ENCODE measurements around the gene SLC13A3.

The SLC13A3 gene

GRCh38 chr20:46543033-46543432, 108.2 kb downstream of the SLC13A3 start:
- TF ChIP-seq, protein P1, sequence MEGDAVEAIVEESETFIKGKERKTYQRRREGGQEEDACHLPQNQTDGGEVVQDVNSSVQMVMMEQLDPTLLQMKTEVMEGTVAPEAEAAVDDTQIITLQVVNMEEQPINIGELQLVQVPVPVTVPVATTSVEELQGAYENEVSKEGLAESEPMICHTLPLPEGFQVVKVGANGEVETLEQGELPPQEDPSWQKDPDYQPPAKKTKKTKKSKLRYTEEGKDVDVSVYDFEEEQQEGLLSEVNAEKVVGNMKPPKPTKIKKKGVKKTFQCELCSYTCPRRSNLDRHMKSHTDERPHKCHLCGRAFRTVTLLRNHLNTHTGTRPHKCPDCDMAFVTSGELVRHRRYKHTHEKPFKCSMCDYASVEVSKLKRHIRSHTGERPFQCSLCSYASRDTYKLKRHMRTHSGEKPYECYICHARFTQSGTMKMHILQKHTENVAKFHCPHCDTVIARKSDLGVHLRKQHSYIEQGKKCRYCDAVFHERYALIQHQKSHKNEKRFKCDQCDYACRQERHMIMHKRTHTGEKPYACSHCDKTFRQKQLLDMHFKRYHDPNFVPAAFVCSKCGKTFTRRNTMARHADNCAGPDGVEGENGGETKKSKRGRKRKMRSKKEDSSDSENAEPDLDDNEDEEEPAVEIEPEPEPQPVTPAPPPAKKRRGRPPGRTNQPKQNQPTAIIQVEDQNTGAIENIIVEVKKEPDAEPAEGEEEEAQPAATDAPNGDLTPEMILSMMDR (IDR thresholded peaks at IDR 0.05; ENCODE audit: low read depth, low read length), result no peak
- H3K4me3 ChIP-seq (replicated peaks in 1 of 2; ENCODE audit: low read depth in 2 of 2, low read length in 2 of 2), result no peak overlapping the region
- no peak for DNase-seq (ENCODE audit: low read depth in 2 of 2)

- TF ChIP-seq, protein P1 (IDR thresholded peaks at IDR 0.05; ENCODE audit: low read depth, low read length), result no peak
- DNase-seq (ENCODE audit: low read depth in 2 of 2), result no peak
- H3K4me3 ChIP-seq (replicated peaks in 1 of 2; ENCODE audit: low read depth in 2 of 2, low read length in 2 of 2), result no peak overlapping the region
Measured at GRCh38 chr20:46541229-46541935, 109.9 kb downstream of the SLC13A3 start.

GRCh38 chr20:46539113-46539512, 112.1 kb downstream of the SLC13A3 start:
- TF ChIP-seq, protein P1 (IDR thresholded peaks at IDR 0.05; ENCODE audit: low read depth, low read length), result no peak
- DNase-seq (ENCODE audit: low read depth in 2 of 2), result no peak
- H3K4me3 ChIP-seq (replicated peaks in 1 of 2; ENCODE audit: low read depth in 2 of 2, low read length in 2 of 2), result no peak overlapping the region

- DNase-seq (ENCODE audit: low read depth in 2 of 2), result no peak
- TF ChIP-seq, protein P1 (IDR thresholded peaks at IDR 0.05; ENCODE audit: low read depth, low read length), result no peak
- H3K4me3 ChIP-seq (replicated peaks in 1 of 2; ENCODE audit: low read depth in 2 of 2, low read length in 2 of 2), result no peak overlapping the region
Measured at GRCh38 chr20:46530640-46531039, 120.6 kb downstream of the SLC13A3 start.

GRCh38 chr20:46523696-46524328, 127.4 kb downstream of the SLC13A3 start:
- peak; percentile 11 to 16 for DNase-seq (ENCODE audit: low read depth in 2 of 2)
- H3K4me3 ChIP-seq (replicated peaks in 1 of 2; ENCODE audit: low read depth in 2 of 2, low read length in 2 of 2), result no peak overlapping the region
- TF ChIP-seq, protein P1 (IDR thresholded peaks at IDR 0.05; ENCODE audit: low read depth, low read length), result no peak

GRCh38 chr20:46523108-46523507, 128.2 kb downstream of the SLC13A3 start:
- DNase-seq (ENCODE audit: low read depth in 2 of 2), result no peak
- TF ChIP-seq, protein P1 (IDR thresholded peaks at IDR 0.05; ENCODE audit: low read depth, low read length), result no peak
- H3K4me3 ChIP-seq (replicated peaks in 1 of 2; ENCODE audit: low read depth in 2 of 2, low read length in 2 of 2), result no peak overlapping the region
